Astrocyte of the cerebellum (primary cell): Measurements from ENCODE around the gene MYRF.

Source experiments
- DNase-seq: peaks from one replicate; pipeline ENCODE4 v3.0.0-alpha.2; 2011; ENCODE audit warnings: low read depth
- H3K4me3 ChIP-seq: 2 replicates; pipeline ENCODE4 v1.5.1; 2011; ENCODE audit warnings: mild to moderate bottlenecking, low read depth, low read length, moderate library complexity
- CTCF ChIP-seq: IDR thresholded peaks from 2 replicates; pipeline ENCODE4 v1.5.1; 2012; ENCODE audit warnings: low read length, low read depth, moderate library complexity, mild to moderate bottlenecking; ENCODE audit errors: missing control alignments
- in situ Hi-C: cut with HindIII; loops from 2 replicates; pipeline ENCODE4 v1.10.0; 2017; ENCODE audit warnings: low sequenced_read_pairs

MYRF gene

GRCh38 chr11:61726775-61727174, 25.7 kb upstream of the MYRF start:
- TF ChIP-seq CTCF: no peak
- no peak overlapping the region for H3K4me3 ChIP-seq
- no peak for DNase-seq
- in situ Hi-C loops: no loop called here

GRCh38 chr11:61727401-61727811, 25.0 kb upstream of the MYRF start:
- H3K4me3 ChIP-seq: no peak overlapping the region
- DNase-seq: no peak
- no peak for TF ChIP-seq CTCF
- in situ Hi-C loops: no loop called here

- TF ChIP-seq CTCF: no peak
- no peak for DNase-seq
- H3K4me3 ChIP-seq: no peak overlapping the region
- in situ Hi-C loops: no loop called here
Measured at GRCh38 chr11:61728066-61728939, 24.1 kb upstream of the MYRF start.

- in situ Hi-C loops: no loop called here
- no peak overlapping the region for H3K4me3 ChIP-seq
- DNase-seq: no peak
- no peak for TF ChIP-seq CTCF
Measured at GRCh38 chr11:61728940-61729219, 23.6 kb upstream of the MYRF start.

- DNase-seq: no peak
- in situ Hi-C loops: no loop called here
- no peak overlapping the region for H3K4me3 ChIP-seq
- no peak for TF ChIP-seq CTCF
Measured at GRCh38 chr11:61730240-61730994, 22.0 kb upstream of the MYRF start.

- no peak for TF ChIP-seq CTCF
- in situ Hi-C loops: no loop called here
- DNase-seq: no peak
- H3K4me3 ChIP-seq: no peak overlapping the region
Measured at GRCh38 chr11:61731211-61731951, 21.1 kb upstream of the MYRF start.
